SJCRH30 (cell line): ENCODE data around the gene EGLN1. TPM values are rescaled to one million over a fixed set of nuclear protein-coding genes. Genes with fewer than 3 reads are reported as not detected.
"Not testable (repeated sequence)": the region's sequence is repeated elsewhere in the genome, so short reads cannot be mapped to it uniquely, and the experiment has no call there.

ENCODE experiments used
- DNase-seq, 2 experiments: peaks; one replicate each; pipeline ENCODE4 v3.0.0-alpha.2; 2015 to 2020
- H3K27ac ChIP-seq: fragments of 250-450 bp; sonication (Bioruptor Pico); 2 replicates; pipeline ENCODE4 v1.5.1; 2020; ENCODE audit warnings: mild to moderate bottlenecking, moderate library complexity
- H3K27me3 ChIP-seq: fragments of 250-450 bp; sonication (Bioruptor Pico); 2 replicates; pipeline ENCODE4 v1.5.1; 2020; ENCODE audit warnings: mild to moderate bottlenecking, moderate library complexity
- H3K36me3 ChIP-seq: fragments of 250-450 bp; sonication (Bioruptor Pico); 2 replicates; pipeline ENCODE4 v1.5.1; 2020; ENCODE audit warnings: mild to moderate bottlenecking, moderate library complexity
- H3K4me1 ChIP-seq: fragments of 250-450 bp; sonication (Bioruptor Pico); 2 replicates; pipeline ENCODE4 v1.5.1; 2020; ENCODE audit warnings: mild to moderate bottlenecking, moderate library complexity
- H3K4me3 ChIP-seq: fragments of 250-450 bp; sonication (Bioruptor Pico); 2 replicates; pipeline ENCODE4 v1.5.1; 2020; ENCODE audit warnings: mild to moderate bottlenecking, moderate library complexity
- H3K9me3 ChIP-seq: fragments of 250-450 bp; sonication (Bioruptor Pico); replicated peaks from 2 replicates; pipeline ENCODE4 v1.5.1; 2020; ENCODE audit warnings: mild to moderate bottlenecking, moderate library complexity
- total RNA-seq: library from RNA; depleted of rRNA; stranded (reverse); fragments of >200 nt; shearing (Covaris generic); gene quantifications from 2 replicates; pipeline ENCODE4 v1.2.3, GENCODE V29; 2014

Gene EGLN1
- total RNA-seq, 1 experiment from 2014 or later = 26.7 TPM

DNA sequence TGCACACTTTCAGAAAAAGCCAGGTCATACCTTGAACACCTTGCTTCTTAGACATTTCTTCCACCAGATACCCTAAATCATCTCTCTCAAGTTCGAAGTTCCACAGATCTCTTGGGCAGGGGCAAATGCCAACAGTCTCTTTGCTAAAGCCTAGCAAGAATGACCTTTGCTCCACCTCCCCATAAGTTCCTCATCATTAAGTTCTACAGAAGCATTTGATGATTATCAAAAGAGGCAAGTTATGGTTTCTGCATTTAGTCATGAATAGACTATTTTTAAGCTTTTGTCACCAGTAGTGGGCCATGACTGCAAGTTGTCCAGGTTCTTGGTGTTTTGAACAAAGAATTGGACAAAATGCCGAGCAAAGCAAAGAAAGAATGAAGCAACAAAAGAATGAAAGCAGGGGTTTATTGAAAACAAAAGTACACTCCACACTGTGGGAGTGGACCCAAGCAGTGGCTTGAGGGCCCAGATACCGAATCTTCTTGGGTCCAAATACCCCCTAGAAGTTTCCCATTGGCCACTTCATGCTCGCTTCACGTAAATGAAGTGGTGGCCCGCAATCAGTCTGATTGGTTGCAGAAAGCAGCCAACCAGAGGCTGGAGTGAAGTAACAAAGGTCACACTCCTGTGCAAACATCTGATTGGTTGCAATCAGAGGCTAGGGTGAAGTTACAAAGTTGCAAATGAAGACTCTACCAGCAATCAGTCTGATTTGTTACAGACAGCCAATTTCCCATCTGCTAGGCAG lies 9.8 kb upstream of the EGLN1 start:
- no peaks in the 10 kb centered on the region for H3K4me1 ChIP-seq
- H3K36me3 ChIP-seq = no peaks in the 10 kb centered on the region
- H3K27ac ChIP-seq = no peak overlapping the region
- no peak for DNase-seq
- H3K27me3 ChIP-seq = no peaks in the 10 kb centered on the region
- no peak overlapping the region for H3K4me3 ChIP-seq
- H3K9me3 ChIP-seq = no peaks in the 10 kb centered on the region

GRCh38 chr1:231430678-231431352 lies 8.7 kb upstream of the EGLN1 start:
- not testable (repeated sequence) for H3K27me3 ChIP-seq, H3K27ac ChIP-seq, H3K9me3 ChIP-seq, H3K4me3 ChIP-seq, DNase-seq, H3K4me1 ChIP-seq, H3K36me3 ChIP-seq

- no peaks in the 10 kb centered on the region for H3K27me3 ChIP-seq
- H3K4me3 ChIP-seq = no peak overlapping the region
- DNase-seq = no peak
- H3K9me3 ChIP-seq = no peaks in the 10 kb centered on the region
- H3K4me1 ChIP-seq = no peaks in the 10 kb centered on the region
- H3K36me3 ChIP-seq = no peaks in the 10 kb centered on the region
- no peak overlapping the region for H3K27ac ChIP-seq
Observed at GRCh38 chr1:231428377-231428776, 6.3 kb upstream of the EGLN1 start.

- DNase-seq = no peak
- Histone ChIP-seq H3K36me3 (no peaks in the 10 kb centered on the region), H3K27me3 (no peaks in the 10 kb centered on the region), H3K4me3 (no peak overlapping the region), H3K9me3 (no peaks in the 10 kb centered on the region), H3K4me1 (no peaks in the 10 kb centered on the region), H3K27ac (no peak overlapping the region)
Observed at GRCh38 chr1:231424950-231425805, 3.1 kb upstream of the EGLN1 start.

DNA sequence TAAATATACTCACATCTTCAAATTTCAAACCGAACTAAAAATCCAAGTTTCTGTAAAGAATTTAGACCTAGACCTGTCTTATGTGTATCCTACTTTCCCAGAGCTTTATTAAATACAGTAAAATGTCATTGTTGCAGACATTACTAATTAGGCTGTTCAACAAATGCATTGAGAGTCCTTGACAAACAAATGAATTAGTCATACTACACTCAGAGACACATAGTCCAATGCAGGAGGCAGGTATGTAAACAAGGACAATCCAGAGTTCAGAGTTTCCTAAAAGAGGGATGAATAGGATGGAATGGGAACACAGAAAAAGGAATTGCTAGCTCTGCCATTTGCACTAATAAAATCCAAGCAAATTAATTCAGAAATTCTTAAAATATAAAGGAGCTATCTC lies 1.6 kb upstream of the EGLN1 start:
- Histone ChIP-seq H3K4me3 (no peak overlapping the region), H3K27ac (no peak overlapping the region), H3K4me1 (0 out of 2 replicates have a peak, but pooled peaks cover 5% of the 10 kb centered on the region), H3K9me3 (no peaks in the 10 kb centered on the region), H3K36me3 (no peaks in the 10 kb centered on the region), H3K27me3 (no peaks in the 10 kb centered on the region)
- no peak for DNase-seq

DNA sequence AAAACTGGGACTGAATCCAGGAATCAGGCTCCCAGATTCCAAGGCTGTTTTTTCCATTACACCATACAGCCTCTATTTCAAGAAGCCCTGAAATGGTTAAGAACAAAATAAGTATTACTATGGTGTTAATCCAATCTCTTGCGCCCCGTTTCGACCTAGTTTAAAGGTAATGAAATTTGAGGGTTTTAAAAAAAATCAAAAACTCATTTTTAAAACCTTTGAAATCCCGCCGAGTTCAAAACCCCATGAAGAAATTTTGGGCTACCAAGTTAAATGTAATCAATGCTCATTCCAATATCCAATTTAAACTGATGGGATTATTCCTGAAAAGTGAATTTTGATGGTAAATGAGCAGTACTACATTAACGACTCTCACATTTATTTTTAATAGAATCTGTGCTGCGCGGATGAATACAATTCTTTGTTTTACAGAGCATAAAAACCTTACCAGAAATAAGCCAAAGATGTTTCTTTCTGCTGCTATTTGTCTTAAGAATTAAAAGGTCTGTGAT lies 767 bp upstream of the EGLN1 start:
- H3K4me1 ChIP-seq = 0 out of 2 replicates have a peak, but pooled peaks cover 5% of the 10 kb centered on the region
- peak overlapping the region; percentile 98 for H3K4me3 ChIP-seq
- H3K36me3 ChIP-seq = no peaks in the 10 kb centered on the region; the same call in 1 of the 2 replicates
- H3K9me3 ChIP-seq = no peaks in the 10 kb centered on the region
- no peaks in the 10 kb centered on the region for H3K27me3 ChIP-seq
- peak overlapping the region; percentile 62 for H3K27ac ChIP-seq
- DNase-seq = no peak

- peak overlapping the region; percentile 60; the same call in 1 of the 2 replicates for H3K27ac ChIP-seq
- peak in 1 of 2 experiments; percentile 42 for DNase-seq
Observed at GRCh38 chr1:231421546-231421970, 529 bp downstream of the EGLN1 start.

GRCh38 chr1:231420959-231421545 lies 1.0 kb downstream of the EGLN1 start:
- Histone ChIP-seq H3K9me3 (no peaks in the 10 kb centered on the region), H3K36me3 (no peaks in the 10 kb centered on the region; the same call in 1 of the 2 replicates), H3K4me1 (0 out of 2 replicates have a peak, but pooled peaks cover 5% of the 10 kb centered on the region), H3K27me3 (no peaks in the 10 kb centered on the region), H3K4me3 (peak overlapping the region; percentile 98), H3K27ac (peak overlapping the region; percentile 4; the same call in 1 of the 2 replicates)
- DNase-seq = peak; percentile 50 to 63

More at GRCh38 chr1:231421546-231421970, 529 bp downstream of the EGLN1 start:
- Histone ChIP-seq H3K4me1 (0 out of 2 replicates have a peak, but pooled peaks cover 5% of the 10 kb centered on the region), H3K27me3 (no peaks in the 10 kb centered on the region), H3K4me3 (peak overlapping the region; percentile 98), H3K9me3 (no peaks in the 10 kb centered on the region), H3K36me3 (no peaks in the 10 kb centered on the region; the same call in 1 of the 2 replicates)

GRCh38 chr1:231420299-231420958 lies 1.7 kb downstream of the EGLN1 start:
- no peaks in the 10 kb centered on the region for H3K9me3 ChIP-seq
- H3K4me1 ChIP-seq = 0 out of 2 replicates have a peak, but pooled peaks cover 5% of the 10 kb centered on the region
- no peaks in the 10 kb centered on the region; the same call in 1 of the 2 replicates for H3K36me3 ChIP-seq
- H3K27ac ChIP-seq = peak overlapping the region; percentile 4; the same call in 1 of the 2 replicates
- peak overlapping the region; percentile 98 for H3K4me3 ChIP-seq
- no peaks in the 10 kb centered on the region for H3K27me3 ChIP-seq
- DNase-seq = peak in 1 of 2 experiments; percentile 26

DNA sequence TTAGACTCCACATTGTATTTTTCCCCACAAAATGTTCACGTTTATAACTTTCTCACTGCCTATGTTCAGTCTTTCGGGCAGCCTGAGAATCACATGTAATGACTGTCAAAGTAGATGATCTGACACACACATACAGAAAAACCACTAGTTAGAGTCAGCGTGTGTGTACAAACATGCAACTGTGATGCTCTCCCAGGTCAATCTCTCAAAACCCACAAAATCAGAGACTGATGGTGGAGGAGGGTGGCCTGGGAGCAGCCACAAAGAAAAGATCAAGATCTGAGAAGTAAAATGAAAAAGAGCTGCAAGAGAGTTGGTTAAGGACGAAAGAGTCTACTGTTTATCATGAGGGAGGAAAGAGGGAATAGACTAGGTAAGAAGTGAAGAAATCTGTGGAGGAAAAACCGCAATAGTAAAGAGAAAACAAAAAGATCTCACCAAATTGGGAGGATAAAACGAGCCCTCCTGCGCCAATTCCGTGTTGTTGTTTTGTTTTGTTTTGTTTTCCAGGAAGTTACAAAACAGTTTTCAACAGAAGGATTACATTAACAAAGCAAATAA lies 2.3 kb downstream of the EGLN1 start:
- no peak overlapping the region for H3K27ac ChIP-seq

DNA sequence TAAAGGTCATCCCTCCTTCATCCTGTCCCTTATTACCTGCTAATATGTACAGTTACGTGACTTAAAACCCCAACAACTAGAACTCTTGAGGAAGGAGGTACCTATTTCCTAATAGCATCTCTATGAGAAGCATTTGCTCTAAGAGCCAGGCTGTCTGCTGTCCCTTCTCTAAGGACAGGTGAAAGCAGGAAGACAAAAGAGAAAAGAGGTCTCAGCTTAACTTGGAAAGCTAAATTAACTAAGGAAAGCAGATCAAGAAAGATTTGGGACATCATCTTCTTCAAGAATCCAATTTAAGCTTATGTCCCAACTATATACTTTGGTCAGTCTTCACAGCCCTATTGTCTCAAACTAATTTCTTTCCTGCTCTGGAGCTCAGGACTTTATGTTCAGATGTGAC lies 2.9 kb downstream of the EGLN1 start:
- 0 out of 2 replicates have a peak, but pooled peaks cover 5% of the 10 kb centered on the region for H3K4me1 ChIP-seq
- H3K27me3 ChIP-seq = no peaks in the 10 kb centered on the region
- H3K27ac ChIP-seq = no peak overlapping the region
- no peaks in the 10 kb centered on the region for H3K9me3 ChIP-seq
- no peaks in the 10 kb centered on the region; the same call in 1 of the 2 replicates for H3K36me3 ChIP-seq
- DNase-seq = no peak
- peak overlapping the region; percentile 98 for H3K4me3 ChIP-seq

More for the DNA sequence above, 2.3 kb downstream of the EGLN1 start:
- peak overlapping the region; percentile 98 for H3K4me3 ChIP-seq
- no peaks in the 10 kb centered on the region for H3K27me3 ChIP-seq
- 0 out of 2 replicates have a peak, but pooled peaks cover 5% of the 10 kb centered on the region for H3K4me1 ChIP-seq
- H3K36me3 ChIP-seq = no peaks in the 10 kb centered on the region; the same call in 1 of the 2 replicates
- no peak for DNase-seq
- no peaks in the 10 kb centered on the region for H3K9me3 ChIP-seq

- Histone ChIP-seq H3K4me1 (0 out of 2 replicates have a peak, but pooled peaks cover 5% of the 10 kb centered on the region), H3K27ac (no peak overlapping the region)
Observed at GRCh38 chr1:231418741-231419107, 3.4 kb downstream of the EGLN1 start.

GRCh38 chr1:231418101-231418740 lies 3.9 kb downstream of the EGLN1 start:
- no peaks in the 10 kb centered on the region for H3K9me3 ChIP-seq
- H3K27me3 ChIP-seq = no peaks in the 10 kb centered on the region
- DNase-seq = no peak
- H3K4me1 ChIP-seq = 0 out of 2 replicates have a peak, but pooled peaks cover 5% of the 10 kb centered on the region
- no peak overlapping the region for H3K27ac ChIP-seq
- no peak overlapping the region for H3K4me3 ChIP-seq
- no peaks in the 10 kb centered on the region; the same call in 1 of the 2 replicates for H3K36me3 ChIP-seq

More at GRCh38 chr1:231418741-231419107, 3.4 kb downstream of the EGLN1 start:
- no peaks in the 10 kb centered on the region for H3K9me3 ChIP-seq
- H3K27me3 ChIP-seq = no peaks in the 10 kb centered on the region
- no peak overlapping the region; the same call in 1 of the 2 replicates for H3K4me3 ChIP-seq
- no peak for DNase-seq
- no peaks in the 10 kb centered on the region; the same call in 1 of the 2 replicates for H3K36me3 ChIP-seq
